Peyer's patch (tissue), 4 donors: ENCODE results near the gene FGF4.

Experiments used
- POLR2A ChIP-seq, 2 donors: fragments of 450-650 bp; IDR thresholded peaks; one replicate each; pipeline ENCODE4 v1.5.1; 2017; ENCODE audit warnings: antibody characterized with exemption in 2 of 2, mild to moderate bottlenecking in 2 of 2, moderate library complexity in 2 of 2
- TF ChIP-seq, protein P1 (sequence below), 6 experiments: fragments of 450-650 bp in 4 of 6; fragments of 200-600 bp in 2 of 6; sonication (generic) in 1 of 6; IDR thresholded peaks; one replicate each; pipeline ENCODE4 v1.5.1; 2017 to 2019; ENCODE audit warnings: antibody characterized with exemption in 6 of 6, mild to moderate bottlenecking in 3 of 6, moderate library complexity in 1 of 6

DNA sequence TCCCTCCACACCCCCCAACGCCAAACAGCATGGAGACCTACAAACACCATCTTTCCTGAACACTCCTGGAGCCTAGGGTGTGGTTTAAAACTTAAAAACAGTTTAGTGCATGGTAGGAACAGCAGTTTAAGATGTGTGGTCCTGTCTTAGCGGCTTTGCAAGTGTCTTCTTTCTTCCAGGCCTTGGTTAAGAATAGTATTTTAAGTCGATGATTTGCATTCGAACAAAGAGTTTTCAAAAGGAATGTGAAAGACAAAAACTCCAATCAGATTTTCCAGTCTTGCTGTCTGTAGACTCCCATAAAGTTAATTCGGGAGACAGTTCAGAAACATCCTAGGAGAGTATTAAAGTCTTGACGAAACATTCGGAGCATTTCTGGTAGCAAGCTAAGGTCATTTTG is 3.7 kb downstream of the FGF4 start:
- TF ChIP-seq, protein P1, sequence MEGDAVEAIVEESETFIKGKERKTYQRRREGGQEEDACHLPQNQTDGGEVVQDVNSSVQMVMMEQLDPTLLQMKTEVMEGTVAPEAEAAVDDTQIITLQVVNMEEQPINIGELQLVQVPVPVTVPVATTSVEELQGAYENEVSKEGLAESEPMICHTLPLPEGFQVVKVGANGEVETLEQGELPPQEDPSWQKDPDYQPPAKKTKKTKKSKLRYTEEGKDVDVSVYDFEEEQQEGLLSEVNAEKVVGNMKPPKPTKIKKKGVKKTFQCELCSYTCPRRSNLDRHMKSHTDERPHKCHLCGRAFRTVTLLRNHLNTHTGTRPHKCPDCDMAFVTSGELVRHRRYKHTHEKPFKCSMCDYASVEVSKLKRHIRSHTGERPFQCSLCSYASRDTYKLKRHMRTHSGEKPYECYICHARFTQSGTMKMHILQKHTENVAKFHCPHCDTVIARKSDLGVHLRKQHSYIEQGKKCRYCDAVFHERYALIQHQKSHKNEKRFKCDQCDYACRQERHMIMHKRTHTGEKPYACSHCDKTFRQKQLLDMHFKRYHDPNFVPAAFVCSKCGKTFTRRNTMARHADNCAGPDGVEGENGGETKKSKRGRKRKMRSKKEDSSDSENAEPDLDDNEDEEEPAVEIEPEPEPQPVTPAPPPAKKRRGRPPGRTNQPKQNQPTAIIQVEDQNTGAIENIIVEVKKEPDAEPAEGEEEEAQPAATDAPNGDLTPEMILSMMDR (IDR thresholded peaks at IDR 0.05) = no peak
- no peak for TF ChIP-seq POLR2A (IDR thresholded peaks at IDR 0.05)
